ENCODE measurements around the gene IFITM5. TPM values are rescaled to one million over a fixed set of nuclear protein-coding genes. Genes with fewer than 3 reads are reported as not detected.

Gene IFITM5
- total and polyA plus RNA-seq, 8 donors: 0.73 TPM; not detected in 7

DNA sequence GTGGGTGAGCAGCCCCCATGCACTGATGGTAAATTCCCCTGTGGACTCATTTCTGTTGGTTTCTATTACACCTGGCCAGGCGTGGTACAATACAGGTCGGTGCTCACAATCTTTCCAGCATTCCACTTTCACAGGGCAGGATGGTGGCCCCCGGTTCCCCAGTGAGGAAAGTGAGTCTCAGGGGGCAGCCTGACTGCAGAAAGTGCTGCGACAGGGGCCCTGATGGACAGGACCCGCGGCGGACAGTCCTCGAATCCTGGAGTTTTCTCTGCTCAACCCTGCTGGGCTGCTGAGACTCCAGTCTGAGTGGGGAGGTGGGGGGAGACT is 13.5 kb downstream of the IFITM5 start:
- Histone ChIP-seq H3K4me3 (no peak overlapping the region), H3K27me3 (peaks cover 11 to 67% (median 37%) of the 10 kb centered on the region in 3 donors), H3K36me3 (peaks cover 0 to 2% (median 0%) of the 10 kb centered on the region in 4 donors), H3K4me1 (peaks cover 7 to 45% (median 36%) of the 10 kb centered on the region in 4 donors), H3K9me3 (no peaks in the 10 kb centered on the region), H3K27ac (no peak overlapping the region)
- no peak for DNase-seq
- intact Hi-C loops (cut with DNase I; ENCODE audit: low total_unique reads): no loop called here
- no peak for TF ChIP-seq POLR2A (IDR thresholded peaks at IDR 0.05)
- no peak for TF ChIP-seq EP300 (IDR thresholded peaks at IDR 0.05)
- TF ChIP-seq POLR2AphosphoS5 (IDR thresholded peaks at IDR 0.05): no peak
- TF ChIP-seq, protein P1, sequence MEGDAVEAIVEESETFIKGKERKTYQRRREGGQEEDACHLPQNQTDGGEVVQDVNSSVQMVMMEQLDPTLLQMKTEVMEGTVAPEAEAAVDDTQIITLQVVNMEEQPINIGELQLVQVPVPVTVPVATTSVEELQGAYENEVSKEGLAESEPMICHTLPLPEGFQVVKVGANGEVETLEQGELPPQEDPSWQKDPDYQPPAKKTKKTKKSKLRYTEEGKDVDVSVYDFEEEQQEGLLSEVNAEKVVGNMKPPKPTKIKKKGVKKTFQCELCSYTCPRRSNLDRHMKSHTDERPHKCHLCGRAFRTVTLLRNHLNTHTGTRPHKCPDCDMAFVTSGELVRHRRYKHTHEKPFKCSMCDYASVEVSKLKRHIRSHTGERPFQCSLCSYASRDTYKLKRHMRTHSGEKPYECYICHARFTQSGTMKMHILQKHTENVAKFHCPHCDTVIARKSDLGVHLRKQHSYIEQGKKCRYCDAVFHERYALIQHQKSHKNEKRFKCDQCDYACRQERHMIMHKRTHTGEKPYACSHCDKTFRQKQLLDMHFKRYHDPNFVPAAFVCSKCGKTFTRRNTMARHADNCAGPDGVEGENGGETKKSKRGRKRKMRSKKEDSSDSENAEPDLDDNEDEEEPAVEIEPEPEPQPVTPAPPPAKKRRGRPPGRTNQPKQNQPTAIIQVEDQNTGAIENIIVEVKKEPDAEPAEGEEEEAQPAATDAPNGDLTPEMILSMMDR (IDR thresholded peaks at IDR 0.05): no peak
- WGBS, 5 donors: 81 to 90% (median 87%) methylated on average over 6 to 8 of the region's 8 CpGs

GRCh38 chr11:285021-285893 is 14.1 kb downstream of the IFITM5 start:
- WGBS, 5 donors: 80 to 86% (median 84%) methylated on average over 28 to 29 of the region's 29 CpGs
- peaks cover 13 to 45% (median 37%) of the 10 kb centered on the region in 4 donors for H3K4me1 ChIP-seq
- intact Hi-C loops (cut with DNase I; ENCODE audit: low total_unique reads): no loop called here
- peaks cover 15 to 73% (median 43%) of the 10 kb centered on the region in 3 donors for H3K27me3 ChIP-seq
- DNase-seq: no peak
- H3K27ac ChIP-seq: no peak overlapping the region
- H3K4me3 ChIP-seq: no peak overlapping the region
- TF ChIP-seq EP300 (IDR thresholded peaks at IDR 0.05) (no peak), POLR2AphosphoS5 (IDR thresholded peaks at IDR 0.05) (no peak), POLR2A (IDR thresholded peaks at IDR 0.05) (no peak)
- TF ChIP-seq, protein P1 (IDR thresholded peaks at IDR 0.05): no peak
- no peaks in the 10 kb centered on the region for H3K36me3 ChIP-seq
- H3K9me3 ChIP-seq: no peaks in the 10 kb centered on the region

DNA sequence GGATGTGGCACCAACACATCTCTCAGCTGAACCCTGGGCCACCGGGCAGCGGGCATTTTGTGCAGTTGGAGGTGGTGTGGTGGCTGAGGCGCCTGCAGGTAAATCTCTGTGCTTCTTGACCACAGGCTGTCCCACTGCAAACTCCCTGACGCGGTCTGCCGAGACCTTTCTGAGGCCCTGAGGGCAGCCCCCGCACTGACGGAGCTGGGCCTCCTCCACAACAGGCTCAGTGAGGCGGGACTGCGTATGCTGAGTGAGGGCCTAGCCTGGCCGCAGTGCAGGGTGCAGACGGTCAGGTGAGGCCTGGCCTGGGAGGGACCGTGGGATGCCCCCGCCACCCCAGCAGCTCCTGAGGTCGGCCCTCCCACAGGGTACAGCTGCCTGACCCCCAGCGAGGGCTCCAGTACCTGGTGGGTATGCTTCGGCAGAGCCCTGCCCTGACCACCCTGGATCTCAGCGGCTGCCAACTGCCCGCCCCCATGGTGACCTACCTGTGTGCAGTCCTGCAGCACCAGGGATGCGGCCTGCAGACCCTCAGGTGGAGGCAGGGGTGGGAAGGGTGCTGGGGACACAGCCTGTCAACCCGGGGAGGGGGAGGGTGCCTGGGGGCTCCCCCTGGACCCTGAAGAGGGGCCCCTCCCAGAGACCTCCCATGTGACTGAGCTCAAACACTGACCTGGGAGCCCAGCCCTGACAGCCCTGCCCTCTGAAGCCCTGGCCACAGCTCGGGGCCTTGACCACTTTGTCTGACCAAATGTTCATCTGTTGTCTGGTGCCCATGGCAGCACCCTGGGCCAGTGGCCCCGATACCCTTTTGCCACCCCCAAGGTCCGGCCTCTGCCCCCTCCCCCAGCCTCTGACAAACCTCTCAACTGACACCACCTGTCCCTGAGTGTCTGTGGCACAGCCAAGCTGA is 15.0 kb downstream of the IFITM5 start:
- Histone ChIP-seq H3K4me3 (no peak overlapping the region), H3K4me1 (peaks cover 22 to 45% (median 37%) of the 10 kb centered on the region in 4 donors), H3K36me3 (no peaks in the 10 kb centered on the region), H3K27ac (no peak overlapping the region), H3K27me3 (peaks cover 24 to 82% (median 52%) of the 10 kb centered on the region in 3 donors), H3K9me3 (no peaks in the 10 kb centered on the region)
- TF ChIP-seq, protein P1 (IDR thresholded peaks at IDR 0.05): no peak
- peak in 1 of 2 donors; percentile 4 for DNase-seq
- 77 to 85% (median 83%) methylated on average over 17 to 24 of the region's 24 CpGs for WGBS, 5 donors
- intact Hi-C loops (cut with DNase I; ENCODE audit: low total_unique reads): no loop called here

DNA sequence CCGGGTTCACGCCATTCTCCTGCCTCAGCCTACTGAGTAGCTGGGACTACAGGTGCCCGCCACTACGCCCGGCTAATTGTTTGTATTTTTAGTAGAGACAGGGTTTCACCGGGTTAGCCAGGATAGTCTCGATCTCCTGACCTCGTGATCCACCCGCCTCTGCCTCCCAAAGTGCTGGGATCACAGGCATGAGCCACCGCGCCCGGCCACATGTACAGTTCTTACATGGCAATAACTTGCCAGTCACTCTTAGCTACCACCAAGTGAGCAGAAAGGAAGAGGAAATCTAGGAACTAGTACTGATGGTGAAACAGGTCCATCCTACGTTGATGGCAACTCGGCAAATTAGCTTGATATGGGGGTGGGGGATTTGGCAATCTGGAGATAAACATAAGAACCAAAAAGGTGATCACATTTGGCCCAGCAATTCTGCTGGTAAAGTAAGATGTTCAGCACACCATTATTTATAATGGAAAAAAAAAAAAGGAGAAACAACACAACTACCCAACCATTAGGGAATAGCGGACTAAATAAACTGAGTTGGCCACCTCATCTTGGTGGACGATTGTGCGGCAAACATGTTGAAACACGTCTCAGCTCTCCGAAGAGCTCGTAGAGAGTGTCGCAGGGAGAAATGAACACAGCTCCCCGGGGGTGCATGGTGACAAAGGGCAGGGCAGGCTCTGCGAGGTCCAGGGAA is 15.8 kb downstream of the IFITM5 start:
- no peak for TF ChIP-seq EP300 (IDR thresholded peaks at IDR 0.05)
- TF ChIP-seq POLR2AphosphoS5 (IDR thresholded peaks at IDR 0.05): no peak
- TF ChIP-seq, protein P1 (IDR thresholded peaks at IDR 0.05): no peak
- TF ChIP-seq POLR2A (IDR thresholded peaks at IDR 0.05): no peak
- intact Hi-C loops (cut with DNase I; ENCODE audit: low total_unique reads): no loop called here
- H3K27me3 ChIP-seq: peaks cover 32 to 90% (median 60%) of the 10 kb centered on the region in 3 donors
- no peak overlapping the region for H3K27ac ChIP-seq
- no peaks in the 10 kb centered on the region for H3K9me3 ChIP-seq
- H3K36me3 ChIP-seq: no peaks in the 10 kb centered on the region
- 73 to 90% (median 85%) methylated on average over 22 to 23 of the region's 23 CpGs for WGBS, 5 donors
- H3K4me1 ChIP-seq: peaks cover 22 to 47% (median 39%) of the 10 kb centered on the region in 4 donors
- no peak for DNase-seq
- H3K4me3 ChIP-seq: no peak overlapping the region
